AG08396 (cell line): ENCODE results near the gene CYP24A1.

Source experiments
- DNase-seq: peaks from one replicate; pipeline ENCODE4 v3.0.0; 2012; ENCODE audit warnings: low spot score, mixed read lengths

Gene CYP24A1

GRCh38 chr20:54113566-54113965 lies 60.2 kb downstream of the CYP24A1 start:
- DNase-seq: no peak

- DNase-seq: no peak
These were observed 61.4 kb downstream of the CYP24A1 start for GRCh38 chr20:54112221-54112884.

GRCh38 chr20:54111460-54111859 lies 62.3 kb downstream of the CYP24A1 start:
- DNase-seq: no peak

GRCh38 chr20:54110457-54110856 lies 63.3 kb downstream of the CYP24A1 start:
- no peak for DNase-seq

- no peak for DNase-seq
These were observed 63.7 kb downstream of the CYP24A1 start for GRCh38 chr20:54110041-54110440.

GRCh38 chr20:54108817-54109216 lies 65.0 kb downstream of the CYP24A1 start:
- DNase-seq: no peak

GRCh38 chr20:54108326-54108642 lies 65.5 kb downstream of the CYP24A1 start:
- DNase-seq: no peak

- DNase-seq: no peak
These were observed 66.0 kb downstream of the CYP24A1 start for GRCh38 chr20:54107600-54108325.

- no peak for DNase-seq
These were observed 66.6 kb downstream of the CYP24A1 start for GRCh38 chr20:54107181-54107580.

- DNase-seq: no peak
These were observed 67.6 kb downstream of the CYP24A1 start for GRCh38 chr20:54106162-54106561.

GRCh38 chr20:54105653-54106052 lies 68.1 kb downstream of the CYP24A1 start:
- no peak for DNase-seq

GRCh38 chr20:54104781-54105180 lies 69.0 kb downstream of the CYP24A1 start:
- DNase-seq: no peak

- DNase-seq: no peak
These were observed 69.8 kb downstream of the CYP24A1 start for GRCh38 chr20:54103762-54104600.
